ENCODE data around the gene POLR3C. TPM values are rescaled to one million over a fixed set of nuclear protein-coding genes. Genes with fewer than 3 reads are reported as not detected.

Gene POLR3C
- total and polyA plus RNA-seq, 8 donors = 5.3 to 34.4 (median 18.1) TPM

DNA sequence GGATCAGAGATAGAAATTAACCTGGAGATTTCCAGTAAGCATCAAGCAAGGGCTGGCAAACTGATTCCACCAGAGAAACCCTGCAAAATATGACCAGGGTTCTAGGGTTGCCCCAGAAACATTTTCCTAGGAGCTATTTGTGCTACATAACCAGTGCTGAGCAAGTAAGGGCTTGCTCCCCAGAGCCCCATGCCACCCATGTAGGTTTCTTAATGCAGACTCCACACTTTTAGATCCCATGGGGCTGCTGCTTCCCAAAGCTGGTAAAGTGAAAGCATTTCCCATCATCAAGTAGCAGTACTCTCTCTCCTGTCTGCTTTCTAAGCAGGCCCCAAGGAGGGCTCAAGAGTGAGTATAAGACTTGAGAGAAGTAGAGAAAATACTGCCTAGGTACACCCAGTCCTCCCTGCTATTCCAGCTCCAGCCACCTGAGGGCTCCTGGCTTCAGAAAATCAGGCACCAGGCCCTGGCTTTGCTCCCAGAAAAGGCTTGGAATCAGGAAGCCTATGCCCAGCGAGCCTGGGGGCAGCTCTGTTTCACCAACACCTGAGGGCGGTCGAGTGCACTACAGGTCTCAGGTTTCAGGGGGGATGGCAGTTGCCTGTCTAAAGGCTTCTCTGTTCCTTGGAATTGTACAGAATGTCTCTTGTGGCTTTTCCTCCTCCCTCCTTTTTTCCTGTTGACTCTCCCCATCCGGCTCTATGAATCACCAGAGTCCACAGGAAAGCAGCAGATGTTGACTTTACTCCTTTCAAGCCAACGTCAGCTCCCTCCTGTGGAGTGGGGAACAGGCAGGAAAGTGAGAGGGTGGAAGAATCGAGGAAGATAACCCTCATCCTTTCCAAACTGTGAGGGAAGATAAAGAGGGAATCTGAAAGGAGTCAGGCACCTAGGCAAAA, 67.8 kb downstream of the POLR3C start:
- Histone ChIP-seq H3K27ac (peak overlapping the region; percentile 88 to 97 (median 96)), H3K27me3 (no peaks in the 10 kb centered on the region), H3K4me1 (peaks cover 37 to 53% (median 41%) of the 10 kb centered on the region in 4 donors), H3K9me3 (no peaks in the 10 kb centered on the region), H3K4me3 (peak overlapping the region in 1 of 4 donors; percentile 9), H3K36me3 (peaks cover 0 to 1% (median 0%) of the 10 kb centered on the region in 4 donors)
- intact Hi-C loops (cut with DNase I; ENCODE audit: low total_unique reads) = no loop called here
- DNase-seq = peak; percentile 97 to 98
- TF ChIP-seq, protein P1, sequence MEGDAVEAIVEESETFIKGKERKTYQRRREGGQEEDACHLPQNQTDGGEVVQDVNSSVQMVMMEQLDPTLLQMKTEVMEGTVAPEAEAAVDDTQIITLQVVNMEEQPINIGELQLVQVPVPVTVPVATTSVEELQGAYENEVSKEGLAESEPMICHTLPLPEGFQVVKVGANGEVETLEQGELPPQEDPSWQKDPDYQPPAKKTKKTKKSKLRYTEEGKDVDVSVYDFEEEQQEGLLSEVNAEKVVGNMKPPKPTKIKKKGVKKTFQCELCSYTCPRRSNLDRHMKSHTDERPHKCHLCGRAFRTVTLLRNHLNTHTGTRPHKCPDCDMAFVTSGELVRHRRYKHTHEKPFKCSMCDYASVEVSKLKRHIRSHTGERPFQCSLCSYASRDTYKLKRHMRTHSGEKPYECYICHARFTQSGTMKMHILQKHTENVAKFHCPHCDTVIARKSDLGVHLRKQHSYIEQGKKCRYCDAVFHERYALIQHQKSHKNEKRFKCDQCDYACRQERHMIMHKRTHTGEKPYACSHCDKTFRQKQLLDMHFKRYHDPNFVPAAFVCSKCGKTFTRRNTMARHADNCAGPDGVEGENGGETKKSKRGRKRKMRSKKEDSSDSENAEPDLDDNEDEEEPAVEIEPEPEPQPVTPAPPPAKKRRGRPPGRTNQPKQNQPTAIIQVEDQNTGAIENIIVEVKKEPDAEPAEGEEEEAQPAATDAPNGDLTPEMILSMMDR (IDR thresholded peaks at IDR 0.05) = peak in 6 of 7 experiments; percentile 81 to 99 (median 94)
- no peak for TF ChIP-seq EP300 (IDR thresholded peaks at IDR 0.05)
- TF ChIP-seq POLR2AphosphoS5 (IDR thresholded peaks at IDR 0.05) = peak; percentile 58 to 90 (median 84)
- no peak for TF ChIP-seq POLR2A (IDR thresholded peaks at IDR 0.05)
- 5 to 8% (median 6%) methylated on average over 6 of the region's 6 CpGs for WGBS, 5 donors

DNA sequence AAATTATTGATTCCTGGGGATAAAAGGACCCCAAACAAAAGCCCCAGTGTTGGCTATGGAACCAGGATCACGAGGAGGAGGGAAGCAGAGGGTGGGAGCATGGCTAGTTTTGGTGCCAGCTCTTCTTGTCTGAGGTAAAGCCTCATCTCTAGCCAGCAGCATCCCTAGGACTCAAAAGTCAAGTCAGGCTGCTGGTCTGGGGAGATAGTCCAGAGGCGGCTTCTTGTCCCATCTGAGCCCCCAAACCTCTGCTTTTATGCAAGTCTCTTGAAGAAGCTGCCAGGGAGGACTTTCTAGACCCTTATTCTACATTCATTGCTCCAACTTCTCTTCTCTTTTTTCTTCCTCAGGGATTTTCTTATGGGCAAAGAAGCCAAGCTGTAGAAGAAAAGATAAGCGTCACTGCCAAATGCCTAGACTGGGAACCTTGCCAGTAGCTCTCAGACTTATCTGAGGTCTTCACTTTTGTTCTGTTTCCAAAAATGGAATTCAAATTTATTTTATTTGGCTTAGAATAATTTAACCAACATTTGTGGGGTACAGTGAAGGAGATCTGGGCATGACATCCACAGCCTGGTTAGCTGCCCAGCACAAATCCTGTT, 68.6 kb downstream of the POLR3C start:
- peaks cover 29 to 46% (median 34%) of the 10 kb centered on the region in 4 donors for H3K4me1 ChIP-seq
- H3K27ac ChIP-seq = peak overlapping the region; percentile 88 to 97 (median 96)
- H3K9me3 ChIP-seq = no peaks in the 10 kb centered on the region
- H3K27me3 ChIP-seq = no peaks in the 10 kb centered on the region
- TF ChIP-seq, protein P1 (IDR thresholded peaks at IDR 0.05) = no peak
- TF ChIP-seq EP300 (IDR thresholded peaks at IDR 0.05) (no peak), POLR2AphosphoS5 (IDR thresholded peaks at IDR 0.05) (no peak), POLR2A (IDR thresholded peaks at IDR 0.05) (no peak)
- intact Hi-C loops (cut with DNase I; ENCODE audit: low total_unique reads) = no loop called here
- H3K4me3 ChIP-seq = no peak overlapping the region
- DNase-seq = peak; percentile 70 to 79
- 20 to 38% (median 28%) methylated on average over 3 of the region's 3 CpGs for WGBS, 5 donors
- peaks cover 0 to 5% (median 0%) of the 10 kb centered on the region in 4 donors for H3K36me3 ChIP-seq

DNA sequence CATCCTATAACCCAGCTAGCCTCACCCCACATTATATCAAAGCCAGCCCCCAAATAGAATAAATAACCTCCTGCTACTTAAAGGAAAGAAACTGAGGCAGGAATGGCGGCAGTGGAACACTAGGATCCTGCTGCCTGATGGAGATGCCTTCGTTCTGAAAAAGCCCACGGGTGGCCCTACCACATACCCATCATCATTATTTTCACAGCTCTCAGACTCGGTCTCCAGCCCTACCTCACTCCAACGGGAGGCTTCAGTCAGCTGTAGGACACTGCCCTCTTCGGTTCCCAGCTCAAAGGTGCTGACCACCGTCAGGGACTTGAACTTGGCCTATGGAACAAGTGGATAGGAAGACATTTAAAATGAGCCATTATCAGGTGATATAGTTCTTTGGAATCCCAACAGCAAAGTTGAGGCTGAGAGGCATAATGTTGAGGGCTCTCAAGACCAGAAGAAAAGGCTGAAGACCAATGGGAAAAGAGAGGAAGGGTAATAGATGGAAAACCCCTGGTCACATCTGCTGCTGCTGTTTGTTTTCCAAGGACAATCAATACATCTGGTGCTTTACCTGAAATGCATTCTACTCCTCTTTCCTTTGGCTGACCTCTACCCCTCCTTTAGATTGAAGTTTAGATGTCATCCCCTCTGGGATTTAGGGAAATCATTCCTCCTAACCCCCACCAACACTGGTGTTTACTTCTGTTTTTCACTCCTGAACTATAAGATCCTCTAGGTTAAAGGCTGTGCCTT, 69.5 kb downstream of the POLR3C start:
- no peaks in the 10 kb centered on the region for H3K9me3 ChIP-seq
- TF ChIP-seq POLR2AphosphoS5 (IDR thresholded peaks at IDR 0.05) (no peak), POLR2A (IDR thresholded peaks at IDR 0.05) (no peak), EP300 (IDR thresholded peaks at IDR 0.05) (no peak)
- TF ChIP-seq, protein P1 (IDR thresholded peaks at IDR 0.05) = no peak
- WGBS, 5 donors = 73 to 88% (median 77%) methylated on average over 7 of the region's 7 CpGs
- H3K27me3 ChIP-seq = no peaks in the 10 kb centered on the region
- peaks cover 0 to 5% (median 0%) of the 10 kb centered on the region in 4 donors for H3K36me3 ChIP-seq
- intact Hi-C loops (cut with DNase I; ENCODE audit: low total_unique reads) = no loop called here
- no peak for DNase-seq
- H3K27ac ChIP-seq = peak overlapping the region; percentile 60 to 97 (median 93)
- peaks cover 29 to 42% (median 34%) of the 10 kb centered on the region in 4 donors for H3K4me1 ChIP-seq
- no peak overlapping the region for H3K4me3 ChIP-seq

Small RNAs within 50 kb of the gene (small RNA-seq; reads per million reads assigned to genes)
- 0 to 0.08 (median 0) reads per million in 4 donors for gene MIR6736

Other genes starting within 250 kb of the POLR3C start
- gene GPR89A, start 216.2 kb upstream of the POLR3C start, total RNA-seq = 10 to 100 TPM in 4 of 5 donors, 1 to 10 TPM in 1; 5.8 to 60.6 (median 20.3) TPM
- gene GPR89A, start 216.2 kb upstream of the POLR3C start, polyA plus RNA-seq = 10 to 100 TPM in 1 of 3 donors, 1 to 10 TPM in 2; 7.2 to 11.9 (median 9.1) TPM
- 1 to 10 TPM in 3 of 5 donors, not detected in 2; 3.2 to 5.1 (median 3.5) TPM for gene PDZK1, start 116.8 kb upstream of the POLR3C start, total RNA-seq
- 1 to 10 TPM in 1 of 3 donors, under 1 TPM in 2; 0.13 to 2.1 (median 0.62) TPM for gene PDZK1, start 116.8 kb upstream of the POLR3C start, polyA plus RNA-seq
- 1 to 10 TPM in 1 of 5 donors, under 1 TPM in 1, not detected in 3; 0.37 to 4.8 TPM for gene CD160, start 104.7 kb upstream of the POLR3C start, total RNA-seq
- gene CD160, start 104.7 kb upstream of the POLR3C start, polyA plus RNA-seq = under 1 TPM in 1 of 3 donors, not detected in 2; 0.25 TPM
- gene RNF115, start 105 bp upstream of the POLR3C start, total RNA-seq = 10 to 100 TPM in 4 of 5 donors, 1 to 10 TPM in 1; 7.0 to 44.1 (median 19.3) TPM
- gene RNF115, start 105 bp upstream of the POLR3C start, polyA plus RNA-seq = 1 to 10 TPM; 4.8 to 5.1 (median 4.9) TPM
- 10 to 100 TPM in 1 of 5 donors, 1 to 10 TPM in 3, not detected in 1; 3.2 to 18.3 (median 6.6) TPM for gene NUDT17, start 21.4 kb downstream of the POLR3C start, total RNA-seq
- 1 to 10 TPM in 2 of 3 donors, under 1 TPM in 1; 0.61 to 3.0 (median 1.7) TPM for gene NUDT17, start 21.4 kb downstream of the POLR3C start, polyA plus RNA-seq
- 10 to 100 TPM in 4 of 5 donors, 1 to 10 TPM in 1; 4.1 to 65.9 (median 29.0) TPM for gene PIAS3, start 34.9 kb downstream of the POLR3C start, total RNA-seq
- 10 to 100 TPM; 11.8 to 28.9 (median 19.2) TPM for gene PIAS3, start 34.9 kb downstream of the POLR3C start, polyA plus RNA-seq
- gene ANKRD35, start 61.7 kb downstream of the POLR3C start, total RNA-seq = 1 to 10 TPM in 2 of 5 donors, under 1 TPM in 1, not detected in 2; 0.58 to 1.7 (median 1.2) TPM
- gene ANKRD35, start 61.7 kb downstream of the POLR3C start, polyA plus RNA-seq = 1 to 10 TPM; 5.4 to 10.0 (median 5.8) TPM
- gene ITGA10, start 85.8 kb downstream of the POLR3C start, total RNA-seq = 1 to 10 TPM in 4 of 5 donors, under 1 TPM in 1; 0.58 to 9.0 (median 5.5) TPM
- gene ITGA10, start 85.8 kb downstream of the POLR3C start, polyA plus RNA-seq = 1 to 10 TPM in 2 of 3 donors, under 1 TPM in 1; 0.37 to 2.7 (median 1.7) TPM
- gene PEX11B, start 94.5 kb downstream of the POLR3C start, total RNA-seq = 10 to 100 TPM; 15.6 to 42.3 (median 25.2) TPM
- gene PEX11B, start 94.5 kb downstream of the POLR3C start, polyA plus RNA-seq = 10 to 100 TPM; 23.0 to 46.6 (median 38.4) TPM
- gene RBM8A, start 103.3 kb downstream of the POLR3C start, total RNA-seq = 10 to 100 TPM in 4 of 5 donors, 1 to 10 TPM in 1; 9.3 to 81.3 (median 44.6) TPM
- 100 to 1,000 TPM in 2 of 3 donors, 10 to 100 TPM in 1; 79.3 to 113 (median 101) TPM for gene RBM8A, start 103.3 kb downstream of the POLR3C start, polyA plus RNA-seq
- 10 to 100 TPM in 3 of 5 donors, 1 to 10 TPM in 2; 5.8 to 28.4 (median 14.0) TPM for gene LIX1L, start 133.8 kb downstream of the POLR3C start, total RNA-seq
- gene LIX1L, start 133.8 kb downstream of the POLR3C start, polyA plus RNA-seq = 1 to 10 TPM; 7.2 to 8.2 (median 7.4) TPM
- 1 to 10 TPM in 1 of 5 donors, under 1 TPM in 2, not detected in 2; 0.73 to 2.6 (median 0.87) TPM for gene ANKRD34A, start 140.4 kb downstream of the POLR3C start, total RNA-seq
- gene ANKRD34A, start 140.4 kb downstream of the POLR3C start, polyA plus RNA-seq = under 1 TPM in 2 of 3 donors, not detected in 1; 0.19 to 0.45 TPM
- 100 to 1,000 TPM in 1 of 5 donors, 10 to 100 TPM in 3, 1 to 10 TPM in 1; 5.8 to 165 (median 18.9) TPM for gene POLR3GL, start 140.5 kb downstream of the POLR3C start, total RNA-seq
- gene POLR3GL, start 140.5 kb downstream of the POLR3C start, polyA plus RNA-seq = 10 to 100 TPM; 31.4 to 53.2 (median 43.9) TPM
- 1,000 to 10,000 TPM in 3 of 5 donors, 100 to 1,000 TPM in 2; 204 to 3,386 (median 1,054) TPM for gene TXNIP, start 172.4 kb downstream of the POLR3C start, total RNA-seq
- 100 to 1,000 TPM; 217 to 613 (median 334) TPM for gene TXNIP, start 172.4 kb downstream of the POLR3C start, polyA plus RNA-seq
- gene HJV, start 197.5 kb downstream of the POLR3C start, total RNA-seq = not detected
- not detected for gene HJV, start 197.5 kb downstream of the POLR3C start, polyA plus RNA-seq

Data from stomach (tissue), 9 donors.